SK-N-SH (cell line): Measurements from ENCODE around the gene COX4I1. TPM values are rescaled to one million over a fixed set of nuclear protein-coding genes. Genes with fewer than 3 reads are reported as not detected.
A peak's percentile ranks its signal among the peaks of the same experiment; 100 is the strongest.

Experiments used
- CTCF ChIA-PET: fragments of 300-600, 350-600 bp; formaldehyde crosslinking; extraction: SDS; loops from one replicate; lab custom pipeline; 2021; lab: Yijun Ruan, JAX
- POLR2A ChIA-PET: fragments of 350-600 bp; sonication (Branson Sonifier 250); formaldehyde crosslinking; extraction: SDS; loops from one replicate; lab custom pipeline; 2020; ENCODE audit warnings: antibody characterized with exemption, inconsistent platforms; lab: Yijun Ruan, JAX
- DNase-seq: peaks from one replicate; pipeline ENCODE4 v3.0.0; 2012
- H2AFZ ChIP-seq: fragments of 200-600 bp; sonication (generic); 2 replicates; pipeline ENCODE4 v1.8.1; 2016; ENCODE audit warnings: antibody characterized with exemption, mild to moderate bottlenecking, low read depth
- H3F3A ChIP-seq: fragments of 200-600 bp; sonication (generic); replicated peaks from 2 replicates; pipeline ENCODE3; 2016; ENCODE audit warnings: antibody characterized with exemption, mild to moderate bottlenecking; ENCODE audit not compliant: insufficient read depth
- H3K27ac ChIP-seq, 2 experiments: fragments of 200-500 bp in 1 of 2; fragments of 200-600 bp in 1 of 2; sonication (Bioruptor generic) in 1 of 2; sonication (generic), shearing (Covaris generic) in 1 of 2; 2 replicates each; pipeline versions ENCODE4 v1.5.1 to v1.6.1; 2014 to 2016; ENCODE audit warnings: low read depth in 2 of 2, inconsistent platforms in 1 of 2, low read length in 1 of 2, mild to moderate bottlenecking in 1 of 2, mixed read lengths in 1 of 2
- H3K27me3 ChIP-seq: fragments of 200-600 bp; sonication (generic), shearing (Covaris generic); 2 replicates; pipeline ENCODE4 v1.6.1; 2016; ENCODE audit warnings: mixed run types; ENCODE audit not compliant: insufficient read depth
- H3K36me3 ChIP-seq, 2 experiments: fragments of 200-500 bp in 1 of 2; fragments of 200-600 bp in 1 of 2; sonication (Bioruptor generic) in 1 of 2; sonication (generic) in 1 of 2; replicated peaks in 1 of 2; 2 replicates each; pipeline versions ENCODE3 to v1.5.1; 2014 to 2016; ENCODE audit warnings: low read length in 1 of 2, mild to moderate bottlenecking in 1 of 2; ENCODE audit not compliant: insufficient read depth in 2 of 2, control insufficient read depth in 1 of 2
- H3K4me1 ChIP-seq, 2 experiments: fragments of 200-500 bp in 1 of 2; fragments of 200-600 bp in 1 of 2; sonication (Bioruptor generic) in 1 of 2; sonication (generic), shearing (Covaris generic) in 1 of 2; 2 replicates each; pipeline versions ENCODE4 v1.5.1 to v1.6.1; 2014 to 2016; ENCODE audit warnings: low read depth in 1 of 2, low read length in 1 of 2, mixed run types in 1 of 2; ENCODE audit not compliant: insufficient read depth in 2 of 2, control insufficient read depth in 1 of 2
- H3K4me2 ChIP-seq: fragments of 200-600 bp; sonication (generic), shearing (Covaris generic); 2 replicates; pipeline ENCODE4 v1.6.1; 2017; ENCODE audit warnings: mixed run types
- H3K4me3 ChIP-seq, 2 experiments: fragments of 200-500 bp in 1 of 2; fragments of 200-600 bp in 1 of 2; sonication (Bioruptor generic) in 1 of 2; sonication (generic), shearing (Covaris generic) in 1 of 2; 2 replicates each; pipeline versions ENCODE4 v1.5.1 to v1.8.1; 2014 to 2016; ENCODE audit warnings: low read depth in 2 of 2, inconsistent platforms in 1 of 2, low read length in 1 of 2, mild to moderate bottlenecking in 1 of 2, mixed read lengths in 1 of 2, moderate library complexity in 1 of 2
- H3K79me2 ChIP-seq: fragments of 200-600 bp; sonication (generic); 2 replicates; pipeline ENCODE4 v1.8.1; 2017; ENCODE audit warnings: mild to moderate bottlenecking; ENCODE audit not compliant: insufficient read depth
- H3K9ac ChIP-seq: fragments of 200-600 bp; sonication (generic); 2 replicates; pipeline ENCODE4 v1.6.1; 2017; ENCODE audit warnings: mixed run types
- H3K9me2 ChIP-seq: fragments of 200-600 bp; sonication (generic); 2 replicates; pipeline ENCODE4 v1.6.1; 2017; ENCODE audit warnings: mixed run types
- H3K9me3 ChIP-seq: fragments of 200-600 bp; sonication (generic); 2 replicates; pipeline ENCODE4 v1.6.1; 2017; ENCODE audit warnings: mixed run types, mild to moderate bottlenecking, moderate library complexity
- H4K20me1 ChIP-seq: fragments of 200-600 bp; sonication (generic); 2 replicates; pipeline ENCODE4 v1.6.1; 2017; ENCODE audit warnings: mild to moderate bottlenecking, mixed run types; ENCODE audit not compliant: insufficient read depth
- CHD2 ChIP-seq: fragments of 150-350 bp; IDR thresholded peaks from 2 replicates; pipeline ENCODE4 v1.6.1; 2018; ENCODE audit warnings: low read length; ENCODE audit not compliant: partially characterized antibody
- CTCF ChIP-seq: fragments of 200-600 bp; sonication (generic); IDR thresholded peaks from 2 replicates; pipeline ENCODE4 v1.6.1; 2017; ENCODE audit warnings: antibody characterized with exemption, mild to moderate bottlenecking, moderate library complexity
- ELF1 ChIP-seq: IDR thresholded peaks from 2 replicates; pipeline ENCODE4 v1.4.0; 2012
- EP300 ChIP-seq, 2 experiments: IDR thresholded peaks; 2 replicates each; pipeline versions ENCODE4 v1.4.0 to v1.6.1; 2012; ENCODE audit warnings: borderline replicate concordance in 1 of 2, low read depth in 1 of 2, low read length in 1 of 2
- FOSL2 ChIP-seq: IDR thresholded peaks from 2 replicates; pipeline ENCODE4 v1.4.0; 2012; ENCODE audit warnings: low read depth, mild to moderate bottlenecking, moderate library complexity, borderline replicate concordance
- FOXJ3 ChIP-seq: sonication (generic); formaldehyde crosslinking; IDR thresholded peaks from 2 replicates; pipeline ENCODE4 v1.5.1; 2020; ENCODE audit warnings: mild to moderate bottlenecking, missing genetic modification reagents
- FOXM1 ChIP-seq: IDR thresholded peaks from 2 replicates; pipeline ENCODE4 v1.4.0; 2012; ENCODE audit warnings: low read depth, mild to moderate bottlenecking
- GABPA ChIP-seq: IDR thresholded peaks from 2 replicates; pipeline ENCODE4 v1.4.0; 2012; ENCODE audit warnings: low read depth, mild to moderate bottlenecking
- GATA2 ChIP-seq: sonication (generic); formaldehyde crosslinking; IDR thresholded peaks from 2 replicates; pipeline ENCODE4 v1.5.0; 2020; ENCODE audit warnings: mild to moderate bottlenecking, missing genetic modification reagents
- JUND ChIP-seq: IDR thresholded peaks from 2 replicates; pipeline ENCODE4 v1.4.0; 2012
- NFIC ChIP-seq: IDR thresholded peaks from 2 replicates; pipeline ENCODE4 v1.4.0; 2012; ENCODE audit warnings: borderline replicate concordance
- NRF1 ChIP-seq: IDR thresholded peaks from 2 replicates; pipeline ENCODE4 v1.6.1; 2012; ENCODE audit warnings: low read depth, mild to moderate bottlenecking, low read length
- POLR2AphosphoS5 ChIP-seq: IDR thresholded peaks from 2 replicates; pipeline ENCODE4 v1.6.1; 2012; ENCODE audit warnings: low read depth, low read length
- RAD21 ChIP-seq: IDR thresholded peaks from 2 replicates; pipeline ENCODE4 v1.6.1; 2012; ENCODE audit warnings: mild to moderate bottlenecking, low read length
- RCOR1 ChIP-seq: fragments of 150-350 bp; IDR thresholded peaks from 2 replicates; pipeline ENCODE4 v1.6.1; 2017; ENCODE audit warnings: antibody characterized with exemption, low read length
- REST ChIP-seq: IDR thresholded peaks from 2 replicates; pipeline ENCODE4 v1.6.1; 2012; ENCODE audit warnings: mild to moderate bottlenecking, low read depth, low read length, moderate library complexity
- RXRA ChIP-seq: IDR thresholded peaks from 2 replicates; pipeline ENCODE4 v1.4.0; 2012; ENCODE audit warnings: low read depth, mild to moderate bottlenecking, borderline replicate concordance
- SIN3A ChIP-seq: IDR thresholded peaks from 2 replicates; pipeline ENCODE4 v1.6.1; 2012; ENCODE audit warnings: low read depth, mild to moderate bottlenecking, low read length, moderate library complexity, borderline replicate concordance
- TAF1 ChIP-seq: IDR thresholded peaks from 2 replicates; pipeline ENCODE4 v1.6.1; 2012; ENCODE audit warnings: low read depth, mild to moderate bottlenecking, low read length, moderate library complexity, borderline replicate concordance
- TCF12 ChIP-seq: IDR thresholded peaks from 2 replicates; pipeline ENCODE4 v1.4.0; 2012
- USF2 ChIP-seq: fragments of 150-350 bp; IDR thresholded peaks from 2 replicates; pipeline ENCODE4 v1.6.1; 2017; ENCODE audit warnings: antibody characterized with exemption, low read length, low read depth, borderline replicate concordance
- YY1 ChIP-seq: IDR thresholded peaks from 2 replicates; pipeline ENCODE4 v1.4.0; 2012; ENCODE audit warnings: low read depth, mild to moderate bottlenecking
- ZBTB33 ChIP-seq: IDR thresholded peaks from 2 replicates; pipeline ENCODE4 v1.4.0; 2012; ENCODE audit warnings: low read depth, borderline replicate concordance
- WGBS: methylation state at CpG from one replicate; pipeline ENCODE4 v1.1.6; 2017; ENCODE audit warnings: low lambda C conversion rate; 5-methylcytosine and 5-hydroxymethylcytosine counted together
- polyA plus RNA-seq, 3 experiments: library from polyadenylated mRNA; depleted of rRNA; stranded (reverse); fragments of >200 nt; gene quantifications; 2 replicates each; pipeline ENCODE4 v1.2.3, GENCODE V29; 2012
- TF ChIP-seq, protein P1 (sequence below): IDR thresholded peaks from 2 replicates; pipeline ENCODE4 v1.4.0; 2012; ENCODE audit warnings: low read depth

COX4I1 gene
- polyA plus RNA-seq, 1 of the 3 experiments (the other 2 are of a cell fraction): 1,294 TPM

DNA sequence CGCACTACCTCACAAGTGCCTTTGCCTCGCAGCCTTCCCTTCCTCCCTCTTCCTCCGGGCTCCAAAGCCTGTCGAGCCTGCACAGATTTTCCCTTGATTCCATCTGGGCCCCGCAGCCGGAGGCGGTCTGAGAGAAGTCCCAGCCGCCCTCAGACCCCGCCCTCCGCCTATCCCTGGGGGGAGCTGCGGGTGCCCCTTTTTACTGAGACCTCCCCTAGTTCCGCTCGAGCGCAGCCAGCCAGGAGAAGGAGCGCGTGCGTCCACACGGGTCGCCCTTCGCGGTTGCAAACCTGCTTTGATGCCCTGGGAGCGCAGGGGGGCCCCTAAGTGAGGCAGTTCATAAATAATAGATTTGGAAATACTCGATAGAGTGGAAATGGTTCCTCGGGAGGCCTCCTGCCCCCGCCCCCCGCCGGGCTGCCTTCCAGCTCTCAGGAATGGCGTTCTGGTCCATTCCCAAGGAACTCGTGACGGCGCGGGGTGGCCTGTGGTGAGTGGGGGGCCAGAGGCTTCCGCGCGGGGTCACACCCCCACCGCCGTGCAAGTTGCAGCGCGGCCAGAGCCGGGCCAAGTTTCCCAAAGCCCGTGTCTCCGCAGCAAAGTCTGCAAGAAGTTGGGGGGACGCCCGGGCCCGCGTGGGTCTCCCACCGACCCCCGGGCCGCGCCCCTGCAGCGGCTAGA, 49.2 kb upstream of the COX4I1 start:
- no peak for TF ChIP-seq TAF1
- no peak for TF ChIP-seq GATA2 (CRISPR knock-in tag)
- TF ChIP-seq TCF12: 0 out of 2 replicates have a peak, but pooled peaks have one; percentile 16
- no peak for TF ChIP-seq GABPA
- TF ChIP-seq, protein P1, sequence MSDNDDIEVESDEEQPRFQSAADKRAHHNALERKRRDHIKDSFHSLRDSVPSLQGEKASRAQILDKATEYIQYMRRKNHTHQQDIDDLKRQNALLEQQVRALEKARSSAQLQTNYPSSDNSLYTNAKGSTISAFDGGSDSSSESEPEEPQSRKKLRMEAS: peak; percentile 57
- no peak for TF ChIP-seq JUND
- no peak for TF ChIP-seq YY1
- TF ChIP-seq RAD21: no peak
- TF ChIP-seq NRF1: no peak
- peak; percentile 18; the same call in 1 of the 2 replicates for TF ChIP-seq POLR2AphosphoS5
- no peak for TF ChIP-seq NFIC
- TF ChIP-seq EP300 (IDR thresholded peaks at IDR 0.05; ENCODE audit: borderline replicate concordance in 1 of 2, low read depth in 1 of 2, low read length in 1 of 2): no peak
- no peak for TF ChIP-seq CHD2
- TF ChIP-seq SIN3A: no peak
- no peak for TF ChIP-seq REST
- TF ChIP-seq ELF1: no peak
- no peak for TF ChIP-seq RXRA
- no peak for TF ChIP-seq RCOR1
- TF ChIP-seq FOSL2: no peak
- no peak for TF ChIP-seq USF2
- TF ChIP-seq FOXM1: no peak
- TF ChIP-seq CTCF: peak; percentile 25; the same call in 1 of the 2 replicates
- TF ChIP-seq FOXJ3 (CRISPR knock-in tag): no peak
- TF ChIP-seq ZBTB33: no peak
- TF ChIP-seq, all 33 proteins: peak for 4
- ChIA-PET CTCF (interaction anchor here (1.0 to 1.7 kb wide), 3 partner anchors 11 to 33 kb away, joined by 4 read pairs; no protein-coding TSS in a partner anchor), POLR2A (no interaction called here)
- Histone ChIP-seq H3K27ac (no peak overlapping the region; a peak in 1 of 4 replicates), H2AFZ (peak overlapping the region; percentile 87), H3K9ac (peak overlapping the region; percentile 63; the same call in 1 of the 2 replicates), H3K27me3 (no peaks in the 10 kb centered on the region), H4K20me1 (0 out of 2 replicates have a peak, but pooled peaks cover 3% of the 10 kb centered on the region), H3K36me3 (no peaks in the 10 kb centered on the region), H3K4me2 (peak overlapping the region; percentile 98), H3K79me2 (peaks cover 28% of the 10 kb centered on the region), H3K9me2 (no peaks in the 10 kb centered on the region), H3K4me1 (peaks cover 14 to 20% of the 10 kb centered on the region in 2 experiments; a peak in 2 of 4 replicates), H3F3A (peaks cover 14% of the 10 kb centered on the region), H3K9me3 (no peaks in the 10 kb centered on the region), H3K4me3 (peak overlapping the region; percentile 60 to 84)
- 3% methylated on average over 33 of the region's 51 CpGs for WGBS
- peak; percentile 76 for DNase-seq
